A204.1 (cell line): ENCODE results near the gene ROR2.

ENCODE experiments used
- FAIRE-seq: peaks from 2 replicates; lab custom pipeline; 2012; peaks lifted over from hg19 to GRCh38; lab: Jason Lieb, UNC

Gene ROR2

DNA sequence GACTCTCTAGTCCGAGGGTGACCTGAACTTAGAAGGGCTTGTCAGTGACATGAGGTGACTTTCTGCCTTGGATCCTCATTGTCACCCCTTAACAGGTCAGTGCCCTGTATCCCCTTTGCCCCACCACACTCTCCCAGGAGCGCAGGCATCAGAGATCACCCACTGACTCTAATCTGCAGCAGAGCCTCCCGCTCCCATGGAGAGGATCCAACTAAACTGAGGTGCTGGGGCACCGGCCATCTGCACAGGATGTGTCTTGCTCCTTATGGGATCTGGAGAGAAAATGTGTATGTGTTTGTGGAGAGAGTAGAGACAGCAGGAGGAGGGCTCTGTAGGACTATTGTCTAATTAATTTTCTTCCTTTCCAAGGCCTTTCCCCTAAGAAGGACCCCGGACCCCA is 213.7 kb downstream of the ROR2 start:
- FAIRE-seq = no peak

GRCh38 chr9:91735049-91735448 is 215.0 kb downstream of the ROR2 start:
- no peak for FAIRE-seq

- no peak for FAIRE-seq
Measured at GRCh38 chr9:91734371-91734981, 215.6 kb downstream of the ROR2 start.

DNA sequence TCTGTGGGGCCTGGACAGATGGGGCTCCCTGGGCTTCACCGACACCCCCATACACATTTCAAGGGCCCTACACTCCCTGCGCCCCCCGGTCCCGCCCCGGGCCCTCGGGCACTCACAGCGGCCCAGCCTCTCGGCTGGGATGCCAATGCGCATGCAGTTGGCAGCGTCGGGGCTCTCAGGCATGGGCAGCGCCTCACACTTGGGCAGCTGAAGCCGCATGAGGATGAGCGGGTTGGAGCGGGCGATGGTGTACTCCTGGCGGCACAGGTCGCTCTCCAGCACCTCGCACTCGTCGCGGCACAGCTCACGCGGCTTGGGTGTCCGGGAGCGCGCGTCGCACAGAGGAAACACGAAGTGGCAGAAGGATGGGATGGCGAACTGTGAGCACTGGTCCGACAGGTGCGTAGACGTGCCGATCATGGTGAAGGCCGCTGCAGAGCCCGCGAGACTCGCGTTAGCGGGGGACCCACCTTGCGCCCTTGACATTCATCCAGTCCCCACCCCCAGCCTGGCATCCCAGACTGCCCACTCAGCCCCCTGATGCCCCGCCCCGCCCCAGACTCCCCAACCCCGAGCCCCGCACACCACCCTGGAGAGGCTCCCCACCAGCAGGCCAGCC is 216.9 kb downstream of the ROR2 start:
- no peak for FAIRE-seq

- no peak for FAIRE-seq
Measured at GRCh38 chr9:91732187-91733005, 217.6 kb downstream of the ROR2 start.

DNA sequence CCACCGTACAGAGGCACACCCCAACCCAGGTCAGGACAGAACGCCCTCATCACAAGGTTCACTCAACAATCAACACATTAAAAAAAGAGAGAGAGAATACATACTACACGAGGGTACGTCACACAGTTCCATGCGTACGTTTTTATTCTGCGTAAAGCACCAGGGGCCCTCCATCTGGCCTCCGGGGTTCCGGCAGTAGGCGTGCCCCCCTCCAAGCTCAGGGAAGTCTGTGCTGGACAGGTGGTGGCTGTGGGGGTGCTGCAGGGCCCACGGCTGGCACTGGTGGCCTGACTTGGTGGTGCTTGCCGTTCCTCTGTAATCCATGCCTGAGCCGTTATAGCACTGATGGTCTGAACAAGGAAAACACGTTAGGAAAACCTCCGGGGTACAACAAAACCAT is 219.2 kb downstream of the ROR2 start:
- no peak for FAIRE-seq

DNA sequence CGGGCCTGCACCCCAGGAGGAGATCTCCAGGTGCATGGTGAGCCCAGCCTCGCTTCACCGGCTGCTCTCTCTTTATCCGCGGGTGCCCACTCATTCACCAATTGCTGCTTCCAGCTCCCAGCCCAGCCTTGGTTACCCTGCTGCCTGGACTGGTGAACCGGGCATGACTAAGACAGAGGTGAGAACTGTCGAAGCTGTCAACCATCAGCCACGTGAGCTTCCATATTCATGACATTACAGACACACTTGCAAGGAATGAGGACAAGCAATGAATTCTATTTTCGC is 220.5 kb downstream of the ROR2 start:
- FAIRE-seq = no peak

DNA sequence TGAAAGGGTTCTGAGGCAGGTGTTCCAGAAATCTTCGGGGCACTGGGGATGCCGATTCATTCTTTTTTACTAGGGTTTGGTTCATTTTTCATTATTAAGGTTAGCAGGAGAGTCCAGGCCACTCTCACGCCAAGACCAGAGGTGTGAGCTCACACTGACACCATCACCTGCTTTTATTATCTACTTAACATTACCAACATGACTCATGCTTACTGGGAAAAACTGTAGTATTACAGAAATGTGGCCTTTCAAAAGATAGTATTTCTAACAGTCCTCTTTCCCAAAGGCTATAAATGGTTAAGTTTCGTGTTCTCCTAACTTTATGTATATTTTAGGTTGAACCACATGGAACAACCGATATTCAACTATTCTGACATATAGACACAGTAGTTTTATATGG is 222.1 kb downstream of the ROR2 start:
- no peak for FAIRE-seq

- FAIRE-seq = peak; percentile 16
Measured at GRCh38 chr9:91727316-91727861, 222.6 kb downstream of the ROR2 start.

DNA sequence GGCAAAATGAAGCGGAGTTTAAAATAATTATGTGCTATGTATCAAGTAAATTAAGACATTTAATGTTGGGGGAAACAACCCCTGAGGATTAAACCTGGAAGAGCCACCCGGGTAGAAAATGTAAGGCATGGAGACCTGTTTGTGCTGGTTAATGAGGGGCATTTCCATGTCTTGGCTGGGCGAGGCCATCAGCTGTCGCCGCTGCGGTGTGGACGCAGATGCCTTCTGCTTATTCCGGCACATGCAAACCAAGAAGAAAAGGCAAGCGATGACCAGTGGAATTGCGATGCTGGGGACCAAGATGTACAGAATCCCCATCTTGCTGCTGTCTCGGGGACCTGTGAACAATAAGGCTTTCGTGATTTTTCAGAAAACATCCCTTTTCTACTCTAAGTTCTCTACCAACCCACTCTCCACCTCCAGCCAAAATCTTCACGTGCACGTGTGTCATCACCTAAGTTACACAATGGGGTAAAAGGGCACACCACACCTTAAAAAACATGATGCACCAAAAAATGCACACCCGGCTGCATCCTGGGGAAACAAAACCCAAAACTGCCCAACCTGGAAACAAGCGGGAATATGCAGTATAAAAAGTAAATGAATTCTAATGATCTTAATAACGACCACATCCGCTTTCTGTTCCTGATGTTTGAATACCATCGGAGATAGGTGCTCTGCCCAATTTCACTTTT is 223.5 kb downstream of the ROR2 start:
- no peak for FAIRE-seq

DNA sequence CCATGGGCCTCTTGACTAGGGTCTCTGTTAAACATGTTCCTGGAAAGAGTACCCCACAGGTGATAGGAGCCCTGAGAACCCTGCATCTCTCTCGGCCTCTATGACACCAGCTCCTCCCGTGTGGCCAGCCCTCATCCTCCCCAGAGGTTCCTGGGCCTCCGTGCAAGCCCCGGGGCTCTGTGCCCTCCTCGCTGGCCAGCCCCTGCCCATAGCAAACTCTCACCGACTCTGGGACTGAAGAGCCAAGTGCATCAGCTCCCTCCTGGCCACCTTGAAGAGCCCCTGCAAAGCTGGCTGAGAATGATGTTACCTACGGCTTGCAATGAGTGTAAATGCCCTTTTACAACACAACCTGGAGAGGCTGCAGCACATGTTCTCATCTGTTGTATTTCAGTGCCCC is 224.4 kb downstream of the ROR2 start:
- FAIRE-seq = no peak

GRCh38 chr9:91724609-91725505 is 225.2 kb downstream of the ROR2 start:
- FAIRE-seq = no peak

GRCh38 chr9:91724068-91724440 is 226.0 kb downstream of the ROR2 start:
- FAIRE-seq = no peak

- FAIRE-seq = no peak
Measured at GRCh38 chr9:91723420-91724067, 226.5 kb downstream of the ROR2 start.

GRCh38 chr9:91720751-91721705 is 229.0 kb downstream of the ROR2 start:
- no peak for FAIRE-seq

GRCh38 chr9:91720313-91720712 is 229.7 kb downstream of the ROR2 start:
- FAIRE-seq = no peak

- FAIRE-seq = no peak
Measured at GRCh38 chr9:91718071-91718470, 232.0 kb downstream of the ROR2 start.

DNA sequence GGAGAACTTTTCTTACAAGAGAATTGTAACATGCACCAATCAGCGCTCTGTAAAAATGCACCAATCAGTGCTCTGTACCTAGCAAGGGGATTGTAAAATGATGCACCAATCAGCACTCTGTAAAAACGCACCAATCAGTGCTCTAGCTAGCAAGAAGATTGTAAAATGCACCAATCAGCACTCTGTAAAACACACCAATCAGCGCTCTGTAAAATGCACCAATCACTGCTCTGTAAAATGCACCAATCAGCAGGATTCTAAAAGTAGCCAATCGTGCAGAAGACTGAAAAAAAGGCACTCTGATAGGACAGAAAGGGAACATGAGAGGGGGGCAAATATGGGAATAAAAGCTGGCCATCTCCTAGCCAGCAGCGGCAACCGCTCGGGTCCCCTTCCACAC is 233.2 kb downstream of the ROR2 start:
- no peak for FAIRE-seq

DNA sequence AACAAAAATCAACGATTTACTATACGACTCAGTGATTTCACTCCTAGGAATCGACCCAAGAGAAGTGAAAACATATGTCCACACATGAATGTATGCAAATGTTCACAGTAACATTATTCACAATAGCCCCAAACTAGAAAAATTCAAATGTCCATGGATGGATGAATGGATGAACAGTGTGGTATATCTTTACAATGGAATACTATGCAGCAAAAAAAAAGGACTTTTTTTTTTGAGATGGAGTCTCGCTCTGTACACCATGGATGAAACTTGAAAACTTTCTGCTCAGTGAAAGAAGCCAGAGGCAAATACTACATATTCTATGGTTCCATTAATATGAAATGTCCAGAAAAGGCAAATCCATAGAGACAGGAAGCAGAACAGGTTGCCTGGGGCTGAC is 233.8 kb downstream of the ROR2 start:
- no peak for FAIRE-seq
